MCF 10A (cell line): ENCODE data around the gene PHLPP1. TPM values are rescaled to one million over a fixed set of nuclear protein-coding genes. Genes with fewer than 3 reads are reported as not detected.
A peak's percentile ranks its signal among the peaks of the same experiment; 100 is the strongest.

Source experiments
- BruUV-seq: library from RNA; stranded (reverse); fragments of 400-500 nt; replicated peaks from 2 replicates; lab custom pipeline; 2021; lab: Mats Ljungman, UMichigan
- CTCF ChIA-PET: fragments of 300-600 bp; sonication (Branson Sonifier 250); formaldehyde crosslinking; extraction: SDS; loops from one replicate; lab custom pipeline; 2021; ENCODE audit warnings: antibody characterized with exemption, inconsistent platforms; lab: Yijun Ruan, JAX
- POLR2A ChIA-PET: fragments of 300-600, 350-650 bp; sonication (Branson Sonifier 250); formaldehyde crosslinking; extraction: SDS; loops from one replicate; lab custom pipeline; 2020; ENCODE audit warnings: antibody characterized with exemption, inconsistent platforms; lab: Yijun Ruan, JAX
- DNase-seq: peaks from one replicate; pipeline ENCODE4 v3.0.0-alpha.2; 2018; ENCODE audit not compliant: unreplicated experiment
- H3K27ac Mint-ChIP-seq: one replicate; pipeline ENCODE4 v1.8.0; 2022; ENCODE audit warnings: mild to moderate bottlenecking, low read depth, mixed read lengths; ENCODE audit not compliant: unreplicated experiment
- H3K27me3 Mint-ChIP-seq: one replicate; pipeline ENCODE4 v1.8.0; 2022; ENCODE audit warnings: mixed read lengths; ENCODE audit not compliant: insufficient read depth, unreplicated experiment
- H3K36me3 Mint-ChIP-seq: one replicate; pipeline ENCODE4 v1.8.0; 2022; ENCODE audit warnings: mild to moderate bottlenecking, moderate library complexity, mixed read lengths; ENCODE audit not compliant: insufficient read depth, unreplicated experiment
- H3K4me1 Mint-ChIP-seq: one replicate; pipeline ENCODE4 v1.8.0; 2022; ENCODE audit warnings: mixed read lengths; ENCODE audit not compliant: insufficient read depth, unreplicated experiment
- H3K4me3 Mint-ChIP-seq: one replicate; pipeline ENCODE4 v1.8.0; 2022; ENCODE audit warnings: mild to moderate bottlenecking, moderate library complexity, mixed read lengths; ENCODE audit not compliant: unreplicated experiment
- H3K9me3 Mint-ChIP-seq: one replicate; pipeline ENCODE4 v1.8.0; 2022; ENCODE audit warnings: mixed read lengths; ENCODE audit not compliant: unreplicated experiment
- intact Hi-C: fragments of 100-400 bp; cut with micrococcal nuclease; formaldehyde crosslinking; loops from 2 replicates; pipeline ENCODE4 v1.14.1; 2022
- total RNA-seq: library from RNA; stranded (reverse); gene quantifications from 2 replicates; pipeline ENCODE4 v1.2.3, GENCODE V29; 2022
- TF ChIP-seq, protein P1 (sequence below): fragments of 200-600 bp; IDR thresholded peaks from one replicate; pipeline ENCODE4 v1.8.0; 2022; ENCODE audit warnings: antibody characterized with exemption, mild to moderate bottlenecking; ENCODE audit not compliant: unreplicated experiment

PHLPP1 gene
- total RNA-seq, 1 experiment from 2014 or later: 13.1 TPM

DNA sequence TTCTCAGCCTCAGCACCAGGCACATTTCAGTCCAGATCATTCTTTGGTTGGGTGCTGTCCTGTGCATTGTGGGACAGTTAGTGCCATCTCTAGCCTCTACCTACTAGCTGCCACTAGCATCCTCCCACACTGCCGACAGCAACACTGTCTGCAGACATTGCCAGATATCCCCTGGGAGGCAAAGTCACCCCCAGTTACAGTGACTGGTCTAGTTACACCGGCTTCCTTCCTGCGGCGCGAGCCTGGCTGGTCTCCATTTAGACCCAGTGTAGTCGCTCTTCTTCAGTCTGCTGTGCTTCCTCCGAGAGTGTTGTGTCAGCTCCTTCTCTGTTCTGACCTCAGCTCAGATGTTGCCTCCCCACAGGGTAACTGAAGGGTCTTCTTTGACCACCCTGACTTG, 283.1 kb downstream of the PHLPP1 start:
- peaks cover 29% of the 10 kb centered on the region for H3K27me3 Mint-ChIP-seq
- peaks cover 14% of the 10 kb centered on the region for H3K4me1 Mint-ChIP-seq
- no peak for DNase-seq
- no TSS peak for BruUV-seq
- no peaks in the 10 kb centered on the region for H3K9me3 Mint-ChIP-seq
- no peak overlapping the region for H3K27ac Mint-ChIP-seq
- no peak overlapping the region for H3K4me3 Mint-ChIP-seq
- intact Hi-C loops: no loop called here
- CTCF ChIA-PET: interaction anchor here (0.5 to 2.2 kb wide), 4 partner anchors 16 to 412 kb away, joined by 3 to 12 read pairs (median 6); no protein-coding TSS in a partner anchor
- TF ChIP-seq, protein P1, sequence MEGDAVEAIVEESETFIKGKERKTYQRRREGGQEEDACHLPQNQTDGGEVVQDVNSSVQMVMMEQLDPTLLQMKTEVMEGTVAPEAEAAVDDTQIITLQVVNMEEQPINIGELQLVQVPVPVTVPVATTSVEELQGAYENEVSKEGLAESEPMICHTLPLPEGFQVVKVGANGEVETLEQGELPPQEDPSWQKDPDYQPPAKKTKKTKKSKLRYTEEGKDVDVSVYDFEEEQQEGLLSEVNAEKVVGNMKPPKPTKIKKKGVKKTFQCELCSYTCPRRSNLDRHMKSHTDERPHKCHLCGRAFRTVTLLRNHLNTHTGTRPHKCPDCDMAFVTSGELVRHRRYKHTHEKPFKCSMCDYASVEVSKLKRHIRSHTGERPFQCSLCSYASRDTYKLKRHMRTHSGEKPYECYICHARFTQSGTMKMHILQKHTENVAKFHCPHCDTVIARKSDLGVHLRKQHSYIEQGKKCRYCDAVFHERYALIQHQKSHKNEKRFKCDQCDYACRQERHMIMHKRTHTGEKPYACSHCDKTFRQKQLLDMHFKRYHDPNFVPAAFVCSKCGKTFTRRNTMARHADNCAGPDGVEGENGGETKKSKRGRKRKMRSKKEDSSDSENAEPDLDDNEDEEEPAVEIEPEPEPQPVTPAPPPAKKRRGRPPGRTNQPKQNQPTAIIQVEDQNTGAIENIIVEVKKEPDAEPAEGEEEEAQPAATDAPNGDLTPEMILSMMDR: no peak
- POLR2A ChIA-PET: no interaction called here
- no peaks in the 10 kb centered on the region for H3K36me3 Mint-ChIP-seq

DNA sequence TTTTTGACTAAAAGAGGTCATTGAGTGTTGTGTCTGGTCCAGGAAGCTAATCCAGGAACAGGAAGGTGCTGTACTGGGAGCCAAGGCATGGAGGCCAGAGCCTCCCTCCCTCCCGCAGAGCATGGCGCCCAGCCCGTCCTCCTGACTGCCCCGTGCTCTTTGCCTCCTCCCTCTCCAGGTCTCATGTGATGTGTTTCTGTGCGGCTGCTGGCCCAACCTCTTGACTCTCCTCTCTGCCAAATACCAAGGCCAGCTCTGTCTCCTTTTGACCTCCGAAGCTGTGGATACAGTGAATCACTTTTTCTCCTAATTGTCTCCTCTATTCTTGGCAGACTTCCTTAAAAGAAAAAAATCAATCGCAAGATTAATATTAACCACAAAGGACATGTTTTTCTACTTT, 284.1 kb downstream of the PHLPP1 start:
- no peaks in the 10 kb centered on the region for H3K36me3 Mint-ChIP-seq
- ChIA-PET POLR2A (interaction anchor here (0.7 kb wide), 1 partner anchor 428 kb away, joined by 4 read pairs; no protein-coding TSS in a partner anchor), CTCF (interaction anchor here (1.0 to 2.2 kb wide), 4 partner anchors 13 to 413 kb away, joined by 3 to 12 read pairs (median 8); no protein-coding TSS in a partner anchor)
- DNase-seq: peak; percentile 23
- peaks cover 21% of the 10 kb centered on the region for H3K27me3 Mint-ChIP-seq
- TF ChIP-seq, protein P1: no peak
- H3K27ac Mint-ChIP-seq: no peak overlapping the region
- intact Hi-C loops: no loop called here
- no peaks in the 10 kb centered on the region for H3K9me3 Mint-ChIP-seq
- H3K4me3 Mint-ChIP-seq: no peak overlapping the region
- H3K4me1 Mint-ChIP-seq: peaks cover 14% of the 10 kb centered on the region
- BruUV-seq: no TSS peak

DNA sequence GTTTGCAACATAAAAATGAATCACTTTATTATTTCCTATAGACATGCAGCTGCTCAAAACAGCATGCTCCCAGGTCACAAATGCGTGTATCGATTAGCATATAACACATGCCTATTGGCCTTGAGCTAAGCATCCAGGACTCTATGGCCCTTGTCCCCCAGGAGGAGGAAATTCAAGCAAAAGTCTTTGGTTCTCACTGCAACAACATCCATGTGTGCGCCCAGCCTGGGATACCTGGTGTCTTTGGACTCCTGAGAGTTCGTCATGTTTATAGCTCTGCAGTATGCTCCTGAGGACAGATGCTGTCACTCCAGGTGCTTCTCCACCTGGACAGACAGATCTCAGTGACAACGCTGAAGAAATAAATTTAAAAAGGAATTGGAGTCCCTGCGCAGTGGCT, 284.6 kb downstream of the PHLPP1 start:
- Mint-ChIP-seq H3K4me3 (no peak overlapping the region), H3K27me3 (peaks cover 21% of the 10 kb centered on the region), H3K36me3 (no peaks in the 10 kb centered on the region), H3K4me1 (peaks cover 14% of the 10 kb centered on the region), H3K27ac (no peak overlapping the region), H3K9me3 (no peaks in the 10 kb centered on the region)
- no TSS peak for BruUV-seq
- intact Hi-C loops: no loop called here
- TF ChIP-seq, protein P1: no peak
- POLR2A ChIA-PET: interaction anchor here (0.7 kb wide), 1 partner anchor 428 kb away, joined by 4 read pairs; no protein-coding TSS in a partner anchor
- CTCF ChIA-PET: interaction anchor here (0.6 to 2.2 kb wide), 4 partner anchors 13 to 413 kb away, joined by 3 to 12 read pairs (median 4); no protein-coding TSS in a partner anchor
- no peak for DNase-seq

DNA sequence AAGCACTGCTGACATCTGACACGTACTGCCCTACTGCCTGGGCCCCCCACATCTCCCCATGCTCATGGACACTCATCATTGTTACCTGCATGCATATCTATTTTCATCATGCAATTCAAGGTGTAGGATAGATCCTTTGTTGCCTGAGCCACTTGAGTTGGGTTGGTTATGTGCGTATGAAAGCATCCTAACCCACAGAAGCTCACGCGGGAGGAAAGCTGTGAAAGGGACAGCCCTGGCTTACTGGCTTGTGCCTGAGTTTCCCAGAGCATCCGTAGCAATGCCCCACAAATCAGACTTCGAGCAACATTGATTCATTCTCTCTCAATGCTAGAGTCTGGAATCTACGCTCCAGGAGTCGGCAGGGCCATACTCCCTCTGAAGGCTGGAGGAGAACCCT, 285.5 kb downstream of the PHLPP1 start:
- ChIA-PET CTCF (no interaction called here), POLR2A (no interaction called here)
- no peak overlapping the region for H3K27ac Mint-ChIP-seq
- no peaks in the 10 kb centered on the region for H3K36me3 Mint-ChIP-seq
- peaks cover 21% of the 10 kb centered on the region for H3K27me3 Mint-ChIP-seq
- H3K4me3 Mint-ChIP-seq: no peak overlapping the region
- TF ChIP-seq, protein P1: no peak
- peaks cover 14% of the 10 kb centered on the region for H3K4me1 Mint-ChIP-seq
- intact Hi-C loops: no loop called here
- DNase-seq: no peak
- no TSS peak for BruUV-seq
- H3K9me3 Mint-ChIP-seq: no peaks in the 10 kb centered on the region
